CD8-positive, alpha-beta memory T cell (primary cell): ENCODE data around the gene SEMA5A. TPM values are rescaled to one million over a fixed set of nuclear protein-coding genes. Genes with fewer than 3 reads are reported as not detected.

Experiments
- CTCF ChIA-PET: fragments of 350-600 bp; sonication (Branson Sonifier 250); formaldehyde crosslinking; loops from one replicate; lab custom pipeline; 2021; ENCODE audit warnings: antibody characterized with exemption; lab: Charles Lee
- POLR2A ChIA-PET: fragments of 350-600 bp; sonication (Branson Sonifier 250); formaldehyde crosslinking; loops from one replicate; lab custom pipeline; 2021; ENCODE audit warnings: antibody characterized with exemption; lab: Charles Lee
- DNase-seq, 5 donors: peaks; one replicate each; pipeline versions ENCODE4 v3.0.0 to v3.0.0-alpha.2; 2020 to 2022; ENCODE audit warnings: mixed read lengths in 1 of 5
- H3K27ac ChIP-seq: one replicate; pipeline ENCODE4 v1.7.0; 2013; ENCODE audit warnings: low read depth, mild to moderate bottlenecking, low read length, moderate library complexity
- H3K27me3 ChIP-seq: 2 replicates; pipeline ENCODE4 v1.7.0; 2013; ENCODE audit warnings: low read length, mild to moderate bottlenecking; ENCODE audit not compliant: insufficient read depth, poor library complexity, severe bottlenecking
- H3K36me3 ChIP-seq: 2 replicates; pipeline ENCODE4 v1.7.0; 2013; ENCODE audit warnings: mild to moderate bottlenecking, low read length, moderate library complexity; ENCODE audit not compliant: insufficient read depth
- H3K4me1 ChIP-seq: 2 replicates; pipeline ENCODE4 v1.7.0; 2013; ENCODE audit warnings: mild to moderate bottlenecking, low read length, moderate library complexity; ENCODE audit not compliant: insufficient read depth
- H3K4me3 ChIP-seq: 2 replicates; pipeline ENCODE4 v1.7.0; 2013; ENCODE audit warnings: mild to moderate bottlenecking, low read length
- H3K9me3 ChIP-seq: 2 replicates; pipeline ENCODE4 v1.7.0; 2013; ENCODE audit warnings: mild to moderate bottlenecking, low read length
- H3K27ac Mint-ChIP-seq, 8 donors: one replicate each; pipeline ENCODE4 v1.8.0; 2020 to 2021; ENCODE audit warnings: mixed read lengths in 8 of 8, mild to moderate bottlenecking in 6 of 8, inconsistent platforms in 3 of 8, moderate library complexity in 3 of 8
- H3K27me3 Mint-ChIP-seq, 2 donors: one replicate each; pipeline ENCODE4 v1.8.0; 2020 to 2021; ENCODE audit warnings: mixed read lengths in 2 of 2, mild to moderate bottlenecking in 1 of 2, moderate library complexity in 1 of 2
- H3K36me3 Mint-ChIP-seq, 3 donors: one replicate each; pipeline ENCODE4 v1.8.0; 2020 to 2021; ENCODE audit warnings: mixed read lengths in 3 of 3, inconsistent platforms in 1 of 3, mild to moderate bottlenecking in 1 of 3
- H3K4me1 Mint-ChIP-seq, 3 donors: one replicate each; pipeline ENCODE4 v1.8.0; 2020 to 2021; ENCODE audit warnings: mixed read lengths in 3 of 3, inconsistent platforms in 1 of 3, mild to moderate bottlenecking in 1 of 3
- H3K4me3 Mint-ChIP-seq, 7 donors: one replicate each; pipeline ENCODE4 v1.8.0; 2020 to 2021; ENCODE audit warnings: mixed read lengths in 7 of 7, mild to moderate bottlenecking in 6 of 7, moderate library complexity in 4 of 7, inconsistent platforms in 2 of 7
- H3K9me3 Mint-ChIP-seq, 5 donors: one replicate each; pipeline ENCODE4 v1.8.0; 2020 to 2022; ENCODE audit warnings: mixed read lengths in 5 of 5, mild to moderate bottlenecking in 3 of 5, moderate library complexity in 2 of 5, inconsistent platforms in 1 of 5
- polyA plus RNA-seq: library from polyadenylated mRNA; unstranded; fragments of 300-500 nt; fragmentation: Illumina TruSeq; gene quantifications from one replicate; pipeline ENCODE4 v1.2.3, GENCODE V29; 2021
- total RNA-seq, 2 experiments: library from RNA; stranded (reverse); gene quantifications; one replicate each; pipeline ENCODE4 v1.2.3, GENCODE V29; 2021

SEMA5A gene
- total and polyA plus RNA-seq, 3 experiments from 2014 or later, result not detected

- POLR2A ChIA-PET, result no interaction called here
These were observed 305.4 kb downstream of the SEMA5A start for GRCh38 chr5:9240431-9240830.

GRCh38 chr5:9239626-9240025, 306.2 kb downstream of the SEMA5A start:
- Mint-ChIP-seq H3K27me3 (no peaks in the 10 kb centered on the region), H3K4me1 (no peaks in the 10 kb centered on the region), H3K27ac (no peak overlapping the region), H3K9me3 (peaks cover 0 to 16% (median 7%) of the 10 kb centered on the region in 5 donors), H3K4me3 (no peak overlapping the region), H3K36me3 (no peaks in the 10 kb centered on the region)
- no peak overlapping the region for H3K4me3 ChIP-seq
- H3K27me3 ChIP-seq, result no peaks in the 10 kb centered on the region
- H3K36me3 ChIP-seq, result no peaks in the 10 kb centered on the region
- DNase-seq, result no peak
- ChIA-PET POLR2A (no interaction called here), CTCF (no interaction called here)
- H3K27ac ChIP-seq, result no peak overlapping the region
- no peaks in the 10 kb centered on the region for H3K4me1 ChIP-seq
- H3K9me3 ChIP-seq, result no peaks in the 10 kb centered on the region

More at GRCh38 chr5:9240431-9240830, 305.4 kb downstream of the SEMA5A start:
- CTCF ChIA-PET, result no interaction called here
- Mint-ChIP-seq H3K27me3 (no peaks in the 10 kb centered on the region), H3K4me1 (no peaks in the 10 kb centered on the region), H3K27ac (no peak overlapping the region), H3K4me3 (no peak overlapping the region), H3K9me3 (peaks cover 0 to 9% (median 7%) of the 10 kb centered on the region in 5 donors), H3K36me3 (no peaks in the 10 kb centered on the region)
- Histone ChIP-seq H3K4me3 (no peak overlapping the region), H3K9me3 (no peaks in the 10 kb centered on the region), H3K4me1 (no peaks in the 10 kb centered on the region), H3K27ac (no peak overlapping the region), H3K27me3 (no peaks in the 10 kb centered on the region), H3K36me3 (no peaks in the 10 kb centered on the region)
- no peak for DNase-seq

- Histone ChIP-seq H3K4me1 (no peaks in the 10 kb centered on the region), H3K4me3 (no peak overlapping the region), H3K9me3 (no peaks in the 10 kb centered on the region), H3K27ac (no peak overlapping the region), H3K27me3 (no peaks in the 10 kb centered on the region), H3K36me3 (no peaks in the 10 kb centered on the region)
- ChIA-PET CTCF (no interaction called here), POLR2A (no interaction called here)
- no peaks in the 10 kb centered on the region for H3K4me1 Mint-ChIP-seq
- no peak overlapping the region for H3K27ac Mint-ChIP-seq
- no peak for DNase-seq
- H3K9me3 Mint-ChIP-seq, result peaks cover 0 to 16% (median 6%) of the 10 kb centered on the region in 5 donors
- H3K27me3 Mint-ChIP-seq, result no peaks in the 10 kb centered on the region
- no peak overlapping the region for H3K4me3 Mint-ChIP-seq
- no peaks in the 10 kb centered on the region for H3K36me3 Mint-ChIP-seq
These were observed 306.8 kb downstream of the SEMA5A start for GRCh38 chr5:9239071-9239470.

GRCh38 chr5:9233712-9234111, 312.2 kb downstream of the SEMA5A start:
- ChIA-PET POLR2A (no interaction called here), CTCF (interaction anchor here (1.3 kb wide), 1 partner anchor 19 kb away, joined by 3 read pairs; no protein-coding TSS in a partner anchor)
- no peaks in the 10 kb centered on the region for H3K9me3 ChIP-seq
- Mint-ChIP-seq H3K27me3 (no peaks in the 10 kb centered on the region), H3K4me3 (no peak overlapping the region), H3K9me3 (peaks cover 2 to 21% (median 14%) of the 10 kb centered on the region in 5 donors), H3K4me1 (no peaks in the 10 kb centered on the region), H3K27ac (no peak overlapping the region), H3K36me3 (peaks cover 0 to 3% (median 0%) of the 10 kb centered on the region in 3 donors)
- H3K4me1 ChIP-seq, result no peaks in the 10 kb centered on the region
- no peak for DNase-seq
- H3K36me3 ChIP-seq, result no peaks in the 10 kb centered on the region
- no peak overlapping the region for H3K4me3 ChIP-seq
- no peaks in the 10 kb centered on the region for H3K27me3 ChIP-seq
- H3K27ac ChIP-seq, result no peak overlapping the region

GRCh38 chr5:9233035-9233434, 312.8 kb downstream of the SEMA5A start:
- no peak overlapping the region for H3K27ac ChIP-seq
- Mint-ChIP-seq H3K27ac (no peak overlapping the region), H3K9me3 (peaks cover 4 to 24% (median 14%) of the 10 kb centered on the region in 5 donors)

GRCh38 chr5:9231842-9232241, 314.0 kb downstream of the SEMA5A start:
- no peak for DNase-seq
- peaks cover 0 to 3% (median 0%) of the 10 kb centered on the region in 3 donors for H3K36me3 Mint-ChIP-seq
- ChIA-PET POLR2A (no interaction called here), CTCF (no interaction called here)
- Histone ChIP-seq H3K9me3 (no peaks in the 10 kb centered on the region), H3K36me3 (no peaks in the 10 kb centered on the region), H3K27me3 (no peaks in the 10 kb centered on the region), H3K27ac (no peak overlapping the region), H3K4me3 (no peak overlapping the region), H3K4me1 (no peaks in the 10 kb centered on the region)
- H3K4me1 Mint-ChIP-seq, result no peaks in the 10 kb centered on the region
- H3K9me3 Mint-ChIP-seq, result peaks cover 6 to 27% (median 12%) of the 10 kb centered on the region in 5 donors
- H3K27me3 Mint-ChIP-seq, result no peaks in the 10 kb centered on the region
- no peak overlapping the region for H3K27ac Mint-ChIP-seq
- H3K4me3 Mint-ChIP-seq, result no peak overlapping the region

More at GRCh38 chr5:9233035-9233434, 312.8 kb downstream of the SEMA5A start:
- H3K4me3 ChIP-seq, result no peak overlapping the region
- no peaks in the 10 kb centered on the region for H3K36me3 ChIP-seq
- no peaks in the 10 kb centered on the region for H3K4me1 ChIP-seq
- no peaks in the 10 kb centered on the region for H3K4me1 Mint-ChIP-seq
- H3K4me3 Mint-ChIP-seq, result no peak overlapping the region
- H3K27me3 ChIP-seq, result no peaks in the 10 kb centered on the region
- POLR2A ChIA-PET, result no interaction called here
- peaks cover 0 to 3% (median 0%) of the 10 kb centered on the region in 3 donors for H3K36me3 Mint-ChIP-seq
- CTCF ChIA-PET, result interaction anchor here (1.3 kb wide), 1 partner anchor 20 kb away, joined by 3 read pairs; no protein-coding TSS in a partner anchor
- no peak for DNase-seq
- H3K27me3 Mint-ChIP-seq, result no peaks in the 10 kb centered on the region
- no peaks in the 10 kb centered on the region for H3K9me3 ChIP-seq

- no peak for DNase-seq
- Histone ChIP-seq H3K36me3 (no peaks in the 10 kb centered on the region), H3K4me3 (no peak overlapping the region), H3K9me3 (no peaks in the 10 kb centered on the region), H3K27ac (no peak overlapping the region), H3K27me3 (no peaks in the 10 kb centered on the region), H3K4me1 (no peaks in the 10 kb centered on the region)
- H3K4me3 Mint-ChIP-seq, result no peak overlapping the region
- H3K9me3 Mint-ChIP-seq, result peaks cover 6 to 20% (median 8%) of the 10 kb centered on the region in 5 donors
- no peaks in the 10 kb centered on the region for H3K4me1 Mint-ChIP-seq
- ChIA-PET CTCF (no interaction called here), POLR2A (no interaction called here)
- no peak overlapping the region for H3K27ac Mint-ChIP-seq
- no peaks in the 10 kb centered on the region for H3K27me3 Mint-ChIP-seq
- peaks cover 0 to 3% (median 0%) of the 10 kb centered on the region in 3 donors for H3K36me3 Mint-ChIP-seq
These were observed 315.5 kb downstream of the SEMA5A start for GRCh38 chr5:9230355-9230754.

GRCh38 chr5:9226016-9226536, 319.8 kb downstream of the SEMA5A start:
- no peak overlapping the region for H3K27ac ChIP-seq
- DNase-seq, result no peak
- H3K4me3 Mint-ChIP-seq, result no peak overlapping the region
- H3K9me3 Mint-ChIP-seq, result peaks cover 6 to 15% (median 8%) of the 10 kb centered on the region in 5 donors
- no peak overlapping the region for H3K4me3 ChIP-seq
- ChIA-PET CTCF (no interaction called here), POLR2A (no interaction called here)
- no peaks in the 10 kb centered on the region for H3K4me1 ChIP-seq
- H3K36me3 Mint-ChIP-seq, result peaks cover 0 to 3% (median 0%) of the 10 kb centered on the region in 3 donors
- H3K36me3 ChIP-seq, result no peaks in the 10 kb centered on the region
- no peaks in the 10 kb centered on the region for H3K27me3 Mint-ChIP-seq
- H3K27me3 ChIP-seq, result no peaks in the 10 kb centered on the region
- H3K9me3 ChIP-seq, result no peaks in the 10 kb centered on the region
- H3K4me1 Mint-ChIP-seq, result no peaks in the 10 kb centered on the region
- H3K27ac Mint-ChIP-seq, result no peak overlapping the region
